K562 (cell line): ENCODE measurements around the gene GFRA1. TPM values are rescaled to one million over a fixed set of nuclear protein-coding genes. Genes with fewer than 3 reads are reported as not detected.

Experiments
- ATAC-seq: fragments of 200-7000 bp; cut with Tn5 transposase; 3 replicates; pipeline ENCODE4 v1.9.1; 2020; ENCODE audit warnings: moderate library complexity
- Bru-seq: library from RNA; stranded (reverse); fragments of 400-500 nt; gene quantifications from one replicate; lab custom pipeline; 2021; lab: Mats Ljungman, UMichigan
- BruChase-seq, 2 experiments: library from RNA; stranded (reverse); fragments of 400-500 nt; gene quantifications; one replicate each; lab custom pipeline; 2021; lab: Mats Ljungman, UMichigan
- BruUV-seq: library from RNA; stranded (reverse); fragments of 400-500 nt; replicated peaks from 2 replicates; lab custom pipeline; 2021; lab: Mats Ljungman, UMichigan
- CTCF ChIA-PET: fragments of 300-600 bp; formaldehyde crosslinking; extraction: SDS; loops from one replicate; lab custom pipeline; 2021; ENCODE audit warnings: low intra/inter-chr PET ratio; lab: Yijun Ruan, JAX
- POLR2A ChIA-PET: fragments of 300-600, 350-650 bp; sonication (Branson Sonifier 250); formaldehyde crosslinking; extraction: SDS; loops from one replicate; lab custom pipeline; 2021; ENCODE audit warnings: antibody characterized with exemption, inconsistent platforms; lab: Yijun Ruan, JAX
- DNase-seq, 4 experiments: peaks; one replicate each; pipeline versions ENCODE4 v3.0.0 to v3.0.0-alpha.2; 2011 to 2018; ENCODE audit warnings: low spot score in 3 of 4, mixed read lengths in 3 of 4; ENCODE audit errors: extremely low read depth in 1 of 4
- FAIRE-seq: peaks from 2 replicates; lab custom pipeline; 2011; peaks lifted over from hg19 to GRCh38; lab: Jason Lieb, UNC
- H2AFZ ChIP-seq: 2 replicates; pipeline ENCODE4 v1.6.0; 2011; ENCODE audit warnings: low read depth, low read length, control low read depth, inconsistent platforms
- H3K27ac ChIP-seq: fragments of 200-600 bp; 3 replicates; pipeline ENCODE4 v1.8.0; 2011; ENCODE audit warnings: low read depth, mild to moderate bottlenecking, control low read depth, inconsistent platforms, low read length, moderate library complexity, mixed read lengths; ENCODE audit errors: extremely low read depth
- H3K27me3 ChIP-seq, 2 experiments: fragments of 300-600 bp in 1 of 2; 2 replicates in 1 of 2; 3 replicates in 1 of 2; pipeline versions ENCODE4 v1.6.0 to v1.8.0; 2011; ENCODE audit warnings: inconsistent platforms in 2 of 2, low read length in 2 of 2, mild to moderate bottlenecking in 1 of 2, mixed read lengths in 1 of 2, moderate library complexity in 1 of 2; ENCODE audit not compliant: control insufficient read depth in 2 of 2, insufficient read depth in 2 of 2
- H3K36me3 ChIP-seq: fragments of 300-600 bp; 3 replicates; pipeline ENCODE4 v1.8.0; 2011; ENCODE audit warnings: mild to moderate bottlenecking, low read length, inconsistent platforms; ENCODE audit not compliant: control insufficient read depth, insufficient read depth
- H3K4me1 ChIP-seq, 2 experiments: fragments of 200-600 bp in 1 of 2; replicated peaks in 1 of 2; 2 replicates in 1 of 2; 3 replicates in 1 of 2; pipeline versions ENCODE4 v1.5.1 to v1.8.0; 2011; ENCODE audit warnings: inconsistent platforms in 2 of 2, low read length in 2 of 2, mild to moderate bottlenecking in 1 of 2, mixed read lengths in 1 of 2, moderate library complexity in 1 of 2; ENCODE audit not compliant: control insufficient read depth in 2 of 2, insufficient read depth in 2 of 2
- H3K4me2 ChIP-seq: 2 replicates; pipeline ENCODE4 v1.6.1; 2011; ENCODE audit warnings: low read length, control low read depth, inconsistent platforms, mixed read lengths; ENCODE audit not compliant: insufficient read depth
- H3K4me3 ChIP-seq: fragments of 200-600 bp; sonication (generic), shearing (Covaris generic); 2 replicates; pipeline ENCODE4 v1.5.1; 2016; ENCODE audit warnings: control low read depth, inconsistent platforms
- H3K79me2 ChIP-seq: fragments of 200-600 bp; 3 replicates; pipeline ENCODE4 v1.8.0; 2011; ENCODE audit warnings: low read length, inconsistent platforms; ENCODE audit not compliant: control insufficient read depth, insufficient read depth
- H3K9ac ChIP-seq, 2 experiments: 2 replicates each; pipeline versions ENCODE4 v1.6.0 to v1.6.1; 2011; ENCODE audit warnings: low read depth in 2 of 2, low read length in 2 of 2, control low read depth in 1 of 2, inconsistent platforms in 1 of 2, mild to moderate bottlenecking in 1 of 2, mixed read lengths in 1 of 2; ENCODE audit not compliant: insufficient read depth in 1 of 2
- H3K9me1 ChIP-seq: one replicate; pipeline ENCODE4 v1.6.0; 2011; ENCODE audit warnings: inconsistent platforms, mild to moderate bottlenecking, low read length, moderate library complexity; ENCODE audit not compliant: control insufficient read depth, insufficient read depth
- H3K9me3 ChIP-seq: replicated peaks from 2 replicates; pipeline ENCODE4 v1.5.1; 2011; ENCODE audit warnings: low read depth, low read length, inconsistent platforms; ENCODE audit not compliant: control insufficient read depth, insufficient read depth
- H4K20me1 ChIP-seq: replicated peaks from 2 replicates; pipeline ENCODE4 v1.6.1; 2011; ENCODE audit warnings: low read length, inconsistent platforms, mixed read lengths; ENCODE audit not compliant: control insufficient read depth, insufficient read depth
- CBX8 ChIP-seq: fragments of 200-600 bp; sonication (generic); IDR thresholded peaks from 2 replicates; pipeline ENCODE4 v1.6.1; 2012; ENCODE audit warnings: borderline replicate concordance, mixed run types, low read depth, mild to moderate bottlenecking, moderate library complexity, mixed read lengths, low read length, control low read depth, inconsistent platforms; ENCODE audit not compliant: poor library complexity, severe bottlenecking; ENCODE audit errors: extremely low read depth
- DACH1 ChIP-seq: fragments of 450-650 bp; IDR thresholded peaks from 2 replicates; pipeline ENCODE4 v1.6.1; 2018; ENCODE audit not compliant: partially characterized antibody
- ESRRA ChIP-seq: fragments of 450-650 bp; IDR thresholded peaks from 2 replicates; pipeline ENCODE4 v1.6.1; 2014; ENCODE audit warnings: low read depth, mild to moderate bottlenecking, moderate library complexity, borderline replicate concordance
- GABPB2 ChIP-seq: fragments of 250-450 bp; sonication (Bioruptor Pico); conservative IDR thresholded peaks from 2 replicates; pipeline ENCODE4 v1.5.1; 2021; ENCODE audit warnings: mild to moderate bottlenecking
- ID3 ChIP-seq, 2 experiments: fragments of 250-450 bp in 1 of 2; fragments of 450-650 bp in 1 of 2; sonication (Bioruptor Pico) in 1 of 2; IDR thresholded peaks; 2 replicates each; pipeline versions ENCODE4 v1.6.1 to v1.8.0; 2016 to 2021; ENCODE audit warnings: mild to moderate bottlenecking in 2 of 2, moderate library complexity in 2 of 2, missing compliant biosample characterization in 1 of 2, missing genetic modification characterization in 1 of 2
- JUND ChIP-seq, 2 experiments: IDR thresholded peaks; 2 replicates in 1 of 2; 3 replicates in 1 of 2; pipeline ENCODE4 v1.6.1; 2011; ENCODE audit warnings: borderline replicate concordance in 2 of 2, low read depth in 2 of 2, low read length in 2 of 2, improper control_type of control experiment in 1 of 2, missing biosample characterization in 1 of 2, missing genetic modification characterization in 1 of 2, missing genetic modification reagents in 1 of 2
- NFATC3 ChIP-seq: fragments of 450-650 bp; IDR thresholded peaks from 2 replicates; pipeline ENCODE4 v1.6.1; 2017; ENCODE audit warnings: mild to moderate bottlenecking
- ZBTB26 ChIP-seq: fragments of 450-650 bp; formaldehyde crosslinking; IDR thresholded peaks from 2 replicates; pipeline ENCODE4 v1.4.0; 2022; ENCODE audit warnings: missing genetic modification characterization
- ZKSCAN1 ChIP-seq: fragments of 150-350 bp; IDR thresholded peaks from 2 replicates; pipeline ENCODE4 v1.6.1; 2016; ENCODE audit warnings: low read depth, low read length
- WGBS: fragments of 100-300 bp; shearing (Covaris generic); methylation state at CpG from one replicate; pipeline ENCODE4 v1.1.6; 2016; ENCODE audit warnings: low coverage, mixed read lengths; ENCODE audit not compliant: insufficient coverage; ENCODE audit errors: missing lambda C conversion rate; 5-methylcytosine and 5-hydroxymethylcytosine counted together
- in situ Hi-C: fragments of 300-500 bp; cut with MboI; formaldehyde crosslinking; loops from 4 replicates; pipeline ENCODE4 v1.15.0; 2018; ENCODE audit warnings: inconsistent platforms, mixed read lengths
- intact Hi-C: fragments of 100-400 bp; cut with micrococcal nuclease; formaldehyde crosslinking; loops from 2 replicates; pipeline ENCODE4 v1.14.2; 2022
- long read RNA-seq, 3 experiments: library from polyadenylated mRNA in 2 of 3; library from RNA in 1 of 3; unstranded in 2 of 3; stranded (forward) in 1 of 3; transcript quantifications; one replicate each; pipeline ENCODE4 v2.0.0, GENCODE V29; 2019 to 2022
- polyA minus RNA-seq, 3 experiments: library from RNA; depleted of rRNA, polyadenylated mRNA; stranded (reverse); fragments of >200 nt; gene quantifications; 2 replicates each; pipeline ENCODE4 v1.2.3, GENCODE V29; 2011
- polyA plus RNA-seq, 8 experiments: library from polyadenylated mRNA; depleted of rRNA in 4 of 8; stranded (reverse) in 5 of 8; unstranded in 3 of 8; fragments of >200 nt; fragmentation: Nextera tagmentation in 2 of 8; fragmentation: Illumina TruSeq in 1 of 8; extraction: Ambion mirVana in 2 of 8; extraction: Trizol in 1 of 8; gene quantifications; 2 replicates each; pipeline versions ENCODE4 v1.2.1 to v1.2.3, GENCODE V29; 2011 to 2014; ENCODE audit warnings: inconsistent platforms in 1 of 8, missing spikeins in 1 of 8
- total RNA-seq, 7 experiments: library from RNA; depleted of rRNA in 6 of 7; stranded (reverse); fragments of >200 nt in 6 of 7; fragmentation: Illumina TruSeq in 2 of 7; extraction: Trizol in 2 of 7; gene quantifications; 2 replicates each; pipeline versions ENCODE4 v1.2.1 to v1.2.3, GENCODE V29; 2011 to 2021; ENCODE audit warnings: low replicate concordance in 1 of 7

Gene GFRA1
- total RNA-seq (2011; cell fraction: chromatin; rRNA removed; ENCODE audit: low replicate concordance) = not detected in 2 replicates
- not detected in 2 replicates for total RNA-seq (2011; cell fraction: nucleolus; rRNA removed)
- total RNA-seq (2011; cell fraction: nucleoplasm; rRNA removed) = not detected in 2 replicates
- total RNA-seq (2014; rRNA removed) (not detected in 2 replicates), total RNA-seq (2014; rRNA removed; fragmentation: Illumina TruSeq; extraction: Trizol) (not detected in 2 replicates), total RNA-seq (2015; rRNA removed; fragmentation: Illumina TruSeq; extraction: Trizol) (not detected in 2 replicates), total RNA-seq (2021) (0.04 TPM in 2 replicates), polyA plus RNA-seq (2011; rRNA removed) (not detected in 2 replicates), polyA plus RNA-seq (2014; fragmentation: Illumina TruSeq; extraction: Trizol) (not detected in 2 replicates), polyA plus RNA-seq (2014; fragmentation: Nextera tagmentation; extraction: Ambion mirVana) (not detected), polyA plus RNA-seq (2014; rRNA removed) (not detected in 2 replicates), polyA minus RNA-seq (2011; rRNA and poly(A)+ RNA removed) (not detected in 2 replicates), Bru-seq, nascent RNA (not detected), BruChase-seq, experiment 1, labeled RNA remaining after a 2-hour chase (not detected), BruChase-seq, experiment 2, labeled RNA remaining after a 6-hour chase (not detected)
- not detected in 2 replicates for polyA plus RNA-seq (2011; cell fraction: cytosol; rRNA removed)
- not detected in 2 replicates for polyA plus RNA-seq (2011; cell fraction: nucleus; rRNA removed)
- not detected in 2 replicates for polyA plus RNA-seq (2012)
- not detected in 2 replicates for polyA minus RNA-seq (2011; cell fraction: cytosol; rRNA and poly(A)+ RNA removed)
- not detected in 2 replicates for polyA minus RNA-seq (2011; cell fraction: nucleus; rRNA and poly(A)+ RNA removed)
- long read RNA-seq, experiment 1 = 0 reads
- long read RNA-seq, experiment 2 = 0 reads
- long read RNA-seq, experiment 3 = 0 reads

DNA sequence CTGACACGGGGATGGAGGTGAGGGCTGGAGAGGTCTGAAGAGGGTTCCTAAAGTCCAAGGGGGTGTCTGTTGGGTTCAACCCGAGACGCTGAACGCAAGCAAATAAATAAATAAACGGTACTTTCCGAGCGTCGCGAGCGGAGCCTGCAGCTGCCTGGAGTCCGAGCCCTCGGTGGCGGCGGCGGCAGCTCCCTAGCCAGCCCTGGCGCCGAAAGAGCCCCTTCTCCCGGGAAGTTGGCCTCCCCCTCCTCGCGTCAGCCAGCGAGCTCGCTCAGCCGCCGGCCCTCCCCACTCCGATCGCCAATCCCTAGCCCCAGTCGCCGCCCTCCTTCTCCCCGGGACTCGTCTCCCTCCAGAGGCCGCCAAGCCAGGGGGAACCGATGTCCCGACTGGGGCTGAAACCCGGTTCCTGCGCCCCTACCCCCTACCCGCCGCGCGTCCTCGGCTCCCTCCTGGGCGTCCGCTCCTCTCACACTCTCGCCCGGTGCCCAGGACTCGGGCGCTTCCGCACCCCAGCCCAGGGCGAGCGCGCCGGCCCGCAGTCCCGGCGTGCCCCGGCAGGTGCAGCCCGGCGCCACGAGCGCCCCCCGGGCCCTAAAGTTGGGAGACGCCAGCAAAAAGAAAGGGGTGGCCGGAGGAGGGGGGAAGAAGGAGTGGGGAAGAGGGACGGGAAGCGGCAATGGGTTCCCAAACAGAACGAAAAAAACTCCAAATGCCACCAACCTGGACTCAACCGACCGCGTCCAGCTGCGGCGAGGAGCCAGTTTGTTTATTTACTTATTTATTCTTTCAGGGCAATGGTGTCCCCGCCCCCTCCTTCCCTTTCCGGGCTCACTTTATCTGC lies at the start of gene GFRA1:
Gene GFRA1 (minus strand): TSS at position 767 of the 844 bp plus-strand sequence. CDS start 1,177 bp downstream, outside the sequence.
- ATAC-seq (no peak), DNase-seq (no peak), FAIRE-seq (no peak)
- H3K9me3 ChIP-seq = no peaks in the 10 kb centered on the region
- 16% methylated on average over 10 of the region's 72 CpGs for WGBS
- no peak within 1 kb of the TSS for H3K9ac ChIP-seq
- H3K4me1 ChIP-seq = no peaks in the 10 kb centered on the region; a peak in 2 of 5 replicates
- no peak within 1 kb of the TSS for H3K27ac ChIP-seq
- TF ChIP-seq ID3 (CRISPR knock-in tag; IDR thresholded peaks at IDR 0.05) = no peak
- TF ChIP-seq ID3 (tag; IDR thresholded peaks at IDR 0.05) = no peak
- TF ChIP-seq CBX8 = no peak
- TF ChIP-seq NFATC3 = no peak
- TF ChIP-seq ESRRA = no peak
- no peak for TF ChIP-seq GABPB2 (CRISPR knock-in tag)
- no peak for TF ChIP-seq ZKSCAN1
- no peak for TF ChIP-seq JUND (IDR thresholded peaks at IDR 0.05; ENCODE audit: borderline replicate concordance, low read depth, low read length)
- no peak for TF ChIP-seq JUND (tag; IDR thresholded peaks at IDR 0.05; ENCODE audit: borderline replicate concordance, low read depth, low read length)
- no peak for TF ChIP-seq DACH1
- TF ChIP-seq ZBTB26 (CRISPR knock-in tag) = no peak
- intact Hi-C loops = no loop called here
- no peaks in the 10 kb centered on the region for H3K9me1 ChIP-seq
- no peak within 1 kb of the TSS for H3K4me3 ChIP-seq
- in situ Hi-C loops = no loop called here
- H3K4me2 ChIP-seq = no peak within 1 kb of the TSS
- CTCF ChIA-PET = no interaction called here
- no TSS peak for BruUV-seq
- H4K20me1 ChIP-seq = no peaks in the 10 kb centered on the region
- H3K27me3 ChIP-seq = peaks cover 0 to 22% of the 10 kb centered on the region in 2 experiments; a peak in 2 of 5 replicates
- no peaks in the 10 kb centered on the region for H3K36me3 ChIP-seq
- no peaks in the 10 kb centered on the region for H3K79me2 ChIP-seq
- H2AFZ ChIP-seq = no peak within 1 kb of the TSS
- POLR2A ChIA-PET = no interaction called here
